Transverse colon (tissue), 4 donors: ENCODE data around the gene DBH. TPM values are rescaled to one million over a fixed set of nuclear protein-coding genes. Genes with fewer than 3 reads are reported as not detected.

Experiments used
- DNase-seq: peaks from one replicate; pipeline ENCODE4 v3.0.0-alpha.2; 2019
- H3K27ac ChIP-seq, 4 donors: fragments of 200-600 bp; sonication (generic); 2 replicates each; pipeline ENCODE4 v1.5.1; 2016 to 2018; ENCODE audit warnings: inconsistent platforms in 4 of 4
- H3K27me3 ChIP-seq: fragments of 200-600 bp; sonication (generic); 2 replicates; pipeline ENCODE4 v1.5.1; 2017; ENCODE audit warnings: inconsistent platforms
- H3K36me3 ChIP-seq, 4 donors: fragments of 200-600 bp; sonication (generic); 2 replicates each; pipeline ENCODE4 v1.5.1; 2017 to 2019; ENCODE audit warnings: inconsistent platforms in 4 of 4
- H3K4me1 ChIP-seq, 4 donors: fragments of 200-600 bp; sonication (generic); 2 replicates each; pipeline ENCODE4 v1.5.1; 2017 to 2020; ENCODE audit warnings: inconsistent platforms in 4 of 4
- H3K4me3 ChIP-seq, 4 donors: fragments of 200-600 bp; sonication (generic); 1 replicate in 1 of 4; 2 replicates in 3 of 4; pipeline versions ENCODE4 v1.5.1 to v1.6.1; 2017 to 2019; ENCODE audit warnings: inconsistent platforms in 4 of 4
- H3K9me3 ChIP-seq, 2 donors: fragments of 200-600 bp; sonication (generic); 2 replicates each; pipeline ENCODE4 v1.5.1; 2017 to 2019; ENCODE audit warnings: inconsistent platforms in 2 of 2
- CTCF ChIP-seq, 5 experiments: fragments of 200-600 bp in 3 of 5; fragments of 450-650 bp in 2 of 5; sonication (generic) in 3 of 5; IDR thresholded peaks; 1 replicate in 2 of 5; 2 replicates in 3 of 5; pipeline ENCODE4 v1.5.1; 2016 to 2017; ENCODE audit warnings: antibody characterized with exemption in 5 of 5, inconsistent platforms in 3 of 5, mild to moderate bottlenecking in 2 of 5, moderate library complexity in 1 of 5
- EP300 ChIP-seq: sonication (generic); formaldehyde crosslinking; IDR thresholded peaks from one replicate; pipeline ENCODE4 v1.6.1; 2017; ENCODE audit warnings: antibody characterized with exemption, low read depth
- POLR2A ChIP-seq: fragments of 450-650 bp; IDR thresholded peaks from one replicate; pipeline ENCODE4 v1.6.1; 2016; ENCODE audit warnings: antibody characterized with exemption, mild to moderate bottlenecking, moderate library complexity
- POLR2AphosphoS5 ChIP-seq, 3 donors: sonication (generic); formaldehyde crosslinking; IDR thresholded peaks; one replicate each; pipeline ENCODE4 v1.6.1; 2016; ENCODE audit warnings: antibody characterized with exemption in 3 of 3
- WGBS, 2 donors: methylation state at CpG; one replicate each; pipeline ENCODE4 v1.1.5; 2018; ENCODE audit warnings: low coverage in 1 of 2; 5-methylcytosine and 5-hydroxymethylcytosine counted together
- in situ Hi-C, 4 donors: fragments of 200-750 bp; cut with MboI; loops; one replicate each; pipeline versions ENCODE4 v1.15.0 to v1.15.1; 2017; ENCODE audit warnings: low sequenced_read_pairs in 3 of 4, low pct_ligation_motif_present in 1 of 4, low pct_unique_long_range_greater_than_20kb in 1 of 4
- intact Hi-C: fragments of 100-400 bp; cut with DNase I; formaldehyde crosslinking; loops from one replicate; pipeline ENCODE4 v1.15.1; 2023; ENCODE audit warnings: low total_unique reads
- total RNA-seq, 4 donors: library from RNA; depleted of rRNA; stranded (reverse); fragments of >200 nt; gene quantifications; one replicate each; pipeline ENCODE4 v1.1.0, GENCODE V29; 2016

DBH gene
- total RNA-seq, 4 donors from 2014 or later: not detected

DNA sequence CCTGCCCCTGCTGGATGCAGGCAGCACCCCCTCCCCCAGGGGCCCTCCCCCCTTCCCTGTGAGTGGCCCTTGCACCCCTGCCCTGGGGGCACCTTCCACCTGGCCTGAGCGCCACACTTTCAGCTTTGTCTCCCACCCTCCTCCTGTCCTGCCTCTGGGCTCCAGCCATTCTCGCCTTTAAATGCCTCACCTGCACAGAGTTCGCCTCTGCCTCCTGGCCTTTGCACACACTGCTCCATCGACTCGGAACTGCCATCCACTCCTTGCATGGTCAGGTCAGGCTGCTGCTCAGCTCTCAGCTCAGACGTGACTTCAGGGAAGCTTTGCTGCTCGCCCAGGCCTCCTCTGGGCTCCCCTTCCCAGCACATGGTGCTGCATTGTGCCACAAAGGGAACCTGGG lies 37.2 kb upstream of the DBH start:
- peaks cover 14% of the 10 kb centered on the region for H3K27me3 ChIP-seq
- in situ Hi-C loops: no loop called here
- WGBS, 2 donors: 78% methylated on average over 7 of the region's 7 CpGs; no CpG with 5 or more reads in 1 of the 2 donors

GRCh38 chr9:133599470-133600173 lies 36.5 kb upstream of the DBH start:
- no peak for DNase-seq
- in situ Hi-C loops: no loop called here
- Histone ChIP-seq H3K9me3 (peaks cover 14% of the 10 kb centered on the region in 2 donors), H3K4me1 (no peaks in the 10 kb centered on the region), H3K27ac (no peak overlapping the region), H3K36me3 (no peaks in the 10 kb centered on the region), H3K4me3 (no peak overlapping the region), H3K27me3 (peaks cover 19% of the 10 kb centered on the region)
- WGBS, 2 donors: 90 to 94% methylated on average over 2 to 6 of the region's 6 CpGs
- intact Hi-C loops: no loop called here
- TF ChIP-seq POLR2A (no peak), POLR2AphosphoS5 (IDR thresholded peaks at IDR 0.05) (no peak), CTCF (IDR thresholded peaks at IDR 0.05) (no peak), EP300 (no peak)

More for the DNA sequence above, 37.2 kb upstream of the DBH start:
- H3K27ac ChIP-seq: no peak overlapping the region
- no peaks in the 10 kb centered on the region for H3K36me3 ChIP-seq
- intact Hi-C loops: no loop called here
- H3K4me1 ChIP-seq: no peaks in the 10 kb centered on the region
- H3K9me3 ChIP-seq: peaks cover 14% of the 10 kb centered on the region in 2 donors
- TF ChIP-seq POLR2A: no peak
- no peak for TF ChIP-seq EP300
- TF ChIP-seq CTCF (IDR thresholded peaks at IDR 0.05): no peak
- no peak for TF ChIP-seq POLR2AphosphoS5 (IDR thresholded peaks at IDR 0.05)
- DNase-seq: no peak
- H3K4me3 ChIP-seq: no peak overlapping the region

- peaks cover 14% of the 10 kb centered on the region in 2 donors for H3K9me3 ChIP-seq
- peaks cover 30% of the 10 kb centered on the region for H3K27me3 ChIP-seq
- DNase-seq: no peak
- no peaks in the 10 kb centered on the region for H3K36me3 ChIP-seq
- no peak for TF ChIP-seq EP300
- no peak for TF ChIP-seq POLR2AphosphoS5 (IDR thresholded peaks at IDR 0.05)
- no peak for TF ChIP-seq POLR2A
- TF ChIP-seq CTCF (IDR thresholded peaks at IDR 0.05): no peak
- no peak overlapping the region for H3K4me3 ChIP-seq
- 57 to 93% methylated on average over 3 to 7 of the region's 7 CpGs for WGBS, 2 donors
- H3K27ac ChIP-seq: no peak overlapping the region
- no peaks in the 10 kb centered on the region for H3K4me1 ChIP-seq
- in situ Hi-C loops (no loop called here), intact Hi-C loops (no loop called here)
These were observed 35.4 kb upstream of the DBH start for GRCh38 chr9:133600739-133601138.

- no peaks in the 10 kb centered on the region for H3K4me1 ChIP-seq
- no peak overlapping the region for H3K27ac ChIP-seq
- H3K27me3 ChIP-seq: peaks cover 40% of the 10 kb centered on the region
- in situ Hi-C loops (no loop called here), intact Hi-C loops (no loop called here)
- H3K4me3 ChIP-seq: no peak overlapping the region
- WGBS, 2 donors: 90% methylated on average over 10 of the region's 10 CpGs; no CpG with 5 or more reads in 1 of the 2 donors
- DNase-seq: no peak
- TF ChIP-seq POLR2A (no peak), POLR2AphosphoS5 (IDR thresholded peaks at IDR 0.05) (no peak), CTCF (IDR thresholded peaks at IDR 0.05) (no peak), EP300 (no peak)
- H3K36me3 ChIP-seq: no peaks in the 10 kb centered on the region
- peaks cover 14% of the 10 kb centered on the region in 2 donors for H3K9me3 ChIP-seq
These were observed 34.4 kb upstream of the DBH start for GRCh38 chr9:133601746-133602145.
